WTC11 (cell line): ENCODE data around the gene FAM3B. TPM values are rescaled to one million over a fixed set of nuclear protein-coding genes. Genes with fewer than 3 reads are reported as not detected.

Experiments used
- ATAC-seq: fragments of 200-7000 bp; cut with Tn5 transposase; 2 replicates; pipeline ENCODE4 v1.10.0; 2021; ENCODE audit warnings: mild to moderate bottlenecking, moderate library complexity
- CTCF ChIA-PET: fragments of 300-600 bp; sonication (Branson Sonifier 250); formaldehyde crosslinking; loops from one replicate; lab custom pipeline; 2021; ENCODE audit warnings: antibody characterized with exemption; lab: Charles Lee
- POLR2A ChIA-PET: fragments of 350-600 bp; sonication (Branson Sonifier 250); formaldehyde crosslinking; loops from one replicate; lab custom pipeline; 2021; ENCODE audit warnings: antibody characterized with exemption; lab: Charles Lee
- DNase-seq: peaks from one replicate; pipeline ENCODE4 v3.0.0; 2021; ENCODE audit warnings: low spot score
- H3K27ac Mint-ChIP-seq: 2 replicates; pipeline ENCODE4 v1.8.0; 2021; ENCODE audit warnings: mixed read lengths
- H3K27me3 Mint-ChIP-seq: 2 replicates; pipeline ENCODE4 v1.8.0; 2021; ENCODE audit warnings: low read depth, mild to moderate bottlenecking, moderate library complexity, mixed read lengths
- H3K36me3 Mint-ChIP-seq: 2 replicates; pipeline ENCODE4 v1.8.0; 2021; ENCODE audit warnings: mixed read lengths
- H3K4me1 Mint-ChIP-seq: 2 replicates; pipeline ENCODE4 v1.8.0; 2022; ENCODE audit warnings: mixed read lengths
- H3K4me3 Mint-ChIP-seq: 2 replicates; pipeline ENCODE4 v1.8.0; 2021; ENCODE audit warnings: mild to moderate bottlenecking, moderate library complexity, mixed read lengths
- H3K9me3 Mint-ChIP-seq: 2 replicates; pipeline ENCODE4 v1.8.0; 2021; ENCODE audit warnings: mixed read lengths
- ATF1 ChIP-seq: sonication (generic); formaldehyde crosslinking; IDR thresholded peaks from 2 replicates; pipeline ENCODE4 v1.8.1; 2023; ENCODE audit warnings: mild to moderate bottlenecking, moderate library complexity, missing genetic modification reagents
- FOXJ3 ChIP-seq: sonication (generic); formaldehyde crosslinking; IDR thresholded peaks from 2 replicates; pipeline ENCODE4 v1.9.0; 2021; ENCODE audit warnings: missing genetic modification reagents, mild to moderate bottlenecking, borderline replicate concordance
- FOXP1 ChIP-seq: sonication (generic); formaldehyde crosslinking; IDR thresholded peaks from 2 replicates; pipeline ENCODE4 v1.8.0; 2022; ENCODE audit warnings: missing genetic modification reagents, mild to moderate bottlenecking, moderate library complexity, borderline replicate concordance
- GABPB1 ChIP-seq: sonication (generic); formaldehyde crosslinking; IDR thresholded peaks from 2 replicates; pipeline ENCODE4 v1.8.1; 2023; ENCODE audit warnings: mild to moderate bottlenecking, missing genetic modification reagents
- GTF2I ChIP-seq: fragments of 250-450 bp; sonication (Bioruptor Pico); conservative IDR thresholded peaks from 2 replicates; pipeline ENCODE4 v1.4.0; 2021; ENCODE audit warnings: mild to moderate bottlenecking
- IRF1 ChIP-seq: sonication (generic); formaldehyde crosslinking; IDR thresholded peaks from 2 replicates; pipeline ENCODE4 v1.8.0; 2023; ENCODE audit warnings: missing genetic modification reagents
- JUN ChIP-seq: sonication (generic); formaldehyde crosslinking; IDR thresholded peaks from 2 replicates; pipeline ENCODE4 v1.8.0; 2023; ENCODE audit warnings: mild to moderate bottlenecking, missing genetic modification reagents
- NFE2L1 ChIP-seq: sonication (generic); formaldehyde crosslinking; IDR thresholded peaks from 2 replicates; pipeline ENCODE4 v1.8.1; 2023; ENCODE audit warnings: missing genetic modification reagents
- NR1H2 ChIP-seq: sonication (generic); formaldehyde crosslinking; IDR thresholded peaks from 2 replicates; pipeline ENCODE4 v1.9.0; 2021; ENCODE audit warnings: mild to moderate bottlenecking, moderate library complexity, missing genetic modification reagents
- NR3C1 ChIP-seq: sonication (generic); formaldehyde crosslinking; conservative IDR thresholded peaks from 2 replicates; pipeline ENCODE4 v1.8.1; 2023; ENCODE audit warnings: low read depth, mild to moderate bottlenecking, missing genetic modification reagents
- SMAD3 ChIP-seq: sonication (generic); formaldehyde crosslinking; IDR thresholded peaks from 2 replicates; pipeline ENCODE4 v1.8.0; 2022; ENCODE audit warnings: missing genetic modification reagents, mild to moderate bottlenecking, borderline replicate concordance
- TEAD1 ChIP-seq: sonication (generic); formaldehyde crosslinking; IDR thresholded peaks from 2 replicates; pipeline ENCODE4 v1.8.0; 2022; ENCODE audit warnings: mild to moderate bottlenecking, missing genetic modification reagents
- TP53 ChIP-seq: sonication (generic); formaldehyde crosslinking; IDR thresholded peaks from 2 replicates; pipeline ENCODE4 v1.8.1; 2023; ENCODE audit warnings: mild to moderate bottlenecking, missing genetic modification reagents
- ZBTB43 ChIP-seq: sonication (generic); formaldehyde crosslinking; IDR thresholded peaks from 2 replicates; pipeline ENCODE4 v1.8.1; 2023; ENCODE audit warnings: mild to moderate bottlenecking, missing genetic modification reagents
- ZNF121 ChIP-seq: sonication (generic); formaldehyde crosslinking; IDR thresholded peaks from 2 replicates; pipeline ENCODE4 v1.8.0; 2023; ENCODE audit warnings: missing genetic modification reagents
- ZNF416 ChIP-seq: fragments of 250-450 bp; sonication (Bioruptor Pico); IDR thresholded peaks from 2 replicates; pipeline ENCODE4 v1.9.0; 2021; ENCODE audit warnings: mild to moderate bottlenecking, inconsistent platforms
- total RNA-seq: library from RNA; stranded (reverse); gene quantifications from 3 replicates; pipeline ENCODE4 v1.2.3, GENCODE V29; 2021
- TF ChIP-seq, protein P1 (sequence below): sonication (generic); formaldehyde crosslinking; IDR thresholded peaks from 2 replicates; pipeline ENCODE4 v1.8.1; 2023; ENCODE audit warnings: mild to moderate bottlenecking, moderate library complexity, missing genetic modification reagents
- TF ChIP-seq, protein P2 (sequence below): sonication (generic); formaldehyde crosslinking; IDR thresholded peaks from 2 replicates; pipeline ENCODE4 v1.8.1; 2023; ENCODE audit warnings: mild to moderate bottlenecking, missing genetic modification reagents, borderline replicate concordance
- TF ChIP-seq, protein P3 (sequence below): fragments of 250-450 bp; sonication (Bioruptor Pico); IDR thresholded peaks from 2 replicates; pipeline ENCODE4 v1.8.0; 2021; ENCODE audit warnings: mild to moderate bottlenecking
- TF ChIP-seq, protein P4 (sequence below): fragments of 250-450 bp; sonication (Bioruptor Pico); IDR thresholded peaks from 2 replicates; pipeline ENCODE4 v1.9.0; 2021; ENCODE audit warnings: mild to moderate bottlenecking, borderline replicate concordance

FAM3B gene
- total RNA-seq, 1 experiment from 2014 or later: 1.4 TPM

- Mint-ChIP-seq H3K4me1 (peaks cover 18% of the 10 kb centered on the region), H3K27me3 (no peaks in the 10 kb centered on the region), H3K4me3 (no peak overlapping the region), H3K9me3 (no peaks in the 10 kb centered on the region), H3K36me3 (no peaks in the 10 kb centered on the region), H3K27ac (no peak overlapping the region)
- no peak for DNase-seq
- no peak for TF ChIP-seq NR1H2 (CRISPR knock-in tag)
- TF ChIP-seq NR3C1 (CRISPR knock-in tag): no peak
- no peak for TF ChIP-seq FOXP1 (CRISPR knock-in tag)
- TF ChIP-seq GTF2I: no peak
- TF ChIP-seq IRF1 (CRISPR knock-in tag): no peak
- TF ChIP-seq, protein P1, sequence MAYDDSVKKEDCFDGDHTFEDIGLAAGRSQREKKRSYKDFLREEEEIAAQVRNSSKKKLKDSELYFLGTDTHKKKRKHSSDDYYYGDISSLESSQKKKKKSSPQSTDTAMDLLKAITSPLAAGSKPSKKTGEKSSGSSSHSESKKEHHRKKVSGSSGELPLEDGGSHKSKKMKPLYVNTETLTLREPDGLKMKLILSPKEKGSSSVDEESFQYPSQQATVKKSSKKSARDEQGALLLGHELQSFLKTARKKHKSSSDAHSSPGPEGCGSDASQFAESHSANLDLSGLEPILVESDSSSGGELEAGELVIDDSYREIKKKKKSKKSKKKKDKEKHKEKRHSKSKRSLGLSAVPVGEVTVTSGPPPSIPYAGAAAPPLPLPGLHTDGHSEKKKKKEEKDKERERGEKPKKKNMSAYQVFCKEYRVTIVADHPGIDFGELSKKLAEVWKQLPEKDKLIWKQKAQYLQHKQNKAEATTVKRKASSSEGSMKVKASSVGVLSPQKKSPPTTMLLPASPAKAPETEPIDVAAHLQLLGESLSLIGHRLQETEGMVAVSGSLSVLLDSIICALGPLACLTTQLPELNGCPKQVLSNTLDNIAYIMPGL: no peak
- TF ChIP-seq FOXJ3 (CRISPR knock-in tag): no peak
- TF ChIP-seq ATF1: no peak
- no peak for TF ChIP-seq TEAD1 (CRISPR knock-in tag)
- TF ChIP-seq, protein P2, sequence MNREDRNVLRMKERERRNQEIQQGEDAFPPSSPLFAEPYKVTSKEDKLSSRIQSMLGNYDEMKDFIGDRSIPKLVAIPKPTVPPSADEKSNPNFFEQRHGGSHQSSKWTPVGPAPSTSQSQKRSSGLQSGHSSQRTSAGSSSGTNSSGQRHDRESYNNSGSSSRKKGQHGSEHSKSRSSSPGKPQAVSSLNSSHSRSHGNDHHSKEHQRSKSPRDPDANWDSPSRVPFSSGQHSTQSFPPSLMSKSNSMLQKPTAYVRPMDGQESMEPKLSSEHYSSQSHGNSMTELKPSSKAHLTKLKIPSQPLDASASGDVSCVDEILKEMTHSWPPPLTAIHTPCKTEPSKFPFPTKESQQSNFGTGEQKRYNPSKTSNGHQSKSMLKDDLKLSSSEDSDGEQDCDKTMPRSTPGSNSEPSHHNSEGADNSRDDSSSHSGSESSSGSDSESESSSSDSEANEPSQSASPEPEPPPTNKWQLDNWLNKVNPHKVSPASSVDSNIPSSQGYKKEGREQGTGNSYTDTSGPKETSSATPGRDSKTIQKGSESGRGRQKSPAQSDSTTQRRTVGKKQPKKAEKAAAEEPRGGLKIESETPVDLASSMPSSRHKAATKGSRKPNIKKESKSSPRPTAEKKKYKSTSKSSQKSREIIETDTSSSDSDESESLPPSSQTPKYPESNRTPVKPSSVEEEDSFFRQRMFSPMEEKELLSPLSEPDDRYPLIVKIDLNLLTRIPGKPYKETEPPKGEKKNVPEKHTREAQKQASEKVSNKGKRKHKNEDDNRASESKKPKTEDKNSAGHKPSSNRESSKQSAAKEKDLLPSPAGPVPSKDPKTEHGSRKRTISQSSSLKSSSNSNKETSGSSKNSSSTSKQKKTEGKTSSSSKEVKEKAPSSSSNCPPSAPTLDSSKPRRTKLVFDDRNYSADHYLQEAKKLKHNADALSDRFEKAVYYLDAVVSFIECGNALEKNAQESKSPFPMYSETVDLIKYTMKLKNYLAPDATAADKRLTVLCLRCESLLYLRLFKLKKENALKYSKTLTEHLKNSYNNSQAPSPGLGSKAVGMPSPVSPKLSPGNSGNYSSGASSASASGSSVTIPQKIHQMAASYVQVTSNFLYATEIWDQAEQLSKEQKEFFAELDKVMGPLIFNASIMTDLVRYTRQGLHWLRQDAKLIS (CRISPR knock-in tag): no peak
- no peak for TF ChIP-seq ZNF121 (CRISPR knock-in tag)
- no peak for TF ChIP-seq ZBTB43
- TF ChIP-seq JUN: no peak
- TF ChIP-seq GABPB1 (CRISPR knock-in tag): no peak
- no peak for TF ChIP-seq NFE2L1 (CRISPR knock-in tag)
- TF ChIP-seq, protein P3, sequence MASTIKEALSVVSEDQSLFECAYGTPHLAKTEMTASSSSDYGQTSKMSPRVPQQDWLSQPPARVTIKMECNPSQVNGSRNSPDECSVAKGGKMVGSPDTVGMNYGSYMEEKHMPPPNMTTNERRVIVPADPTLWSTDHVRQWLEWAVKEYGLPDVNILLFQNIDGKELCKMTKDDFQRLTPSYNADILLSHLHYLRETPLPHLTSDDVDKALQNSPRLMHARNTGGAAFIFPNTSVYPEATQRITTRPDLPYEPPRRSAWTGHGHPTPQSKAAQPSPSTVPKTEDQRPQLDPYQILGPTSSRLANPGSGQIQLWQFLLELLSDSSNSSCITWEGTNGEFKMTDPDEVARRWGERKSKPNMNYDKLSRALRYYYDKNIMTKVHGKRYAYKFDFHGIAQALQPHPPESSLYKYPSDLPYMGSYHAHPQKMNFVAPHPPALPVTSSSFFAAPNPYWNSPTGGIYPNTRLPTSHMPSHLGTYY (CRISPR knock-in tag): no peak
- TF ChIP-seq SMAD3 (CRISPR knock-in tag): no peak
- TF ChIP-seq, protein P4, sequence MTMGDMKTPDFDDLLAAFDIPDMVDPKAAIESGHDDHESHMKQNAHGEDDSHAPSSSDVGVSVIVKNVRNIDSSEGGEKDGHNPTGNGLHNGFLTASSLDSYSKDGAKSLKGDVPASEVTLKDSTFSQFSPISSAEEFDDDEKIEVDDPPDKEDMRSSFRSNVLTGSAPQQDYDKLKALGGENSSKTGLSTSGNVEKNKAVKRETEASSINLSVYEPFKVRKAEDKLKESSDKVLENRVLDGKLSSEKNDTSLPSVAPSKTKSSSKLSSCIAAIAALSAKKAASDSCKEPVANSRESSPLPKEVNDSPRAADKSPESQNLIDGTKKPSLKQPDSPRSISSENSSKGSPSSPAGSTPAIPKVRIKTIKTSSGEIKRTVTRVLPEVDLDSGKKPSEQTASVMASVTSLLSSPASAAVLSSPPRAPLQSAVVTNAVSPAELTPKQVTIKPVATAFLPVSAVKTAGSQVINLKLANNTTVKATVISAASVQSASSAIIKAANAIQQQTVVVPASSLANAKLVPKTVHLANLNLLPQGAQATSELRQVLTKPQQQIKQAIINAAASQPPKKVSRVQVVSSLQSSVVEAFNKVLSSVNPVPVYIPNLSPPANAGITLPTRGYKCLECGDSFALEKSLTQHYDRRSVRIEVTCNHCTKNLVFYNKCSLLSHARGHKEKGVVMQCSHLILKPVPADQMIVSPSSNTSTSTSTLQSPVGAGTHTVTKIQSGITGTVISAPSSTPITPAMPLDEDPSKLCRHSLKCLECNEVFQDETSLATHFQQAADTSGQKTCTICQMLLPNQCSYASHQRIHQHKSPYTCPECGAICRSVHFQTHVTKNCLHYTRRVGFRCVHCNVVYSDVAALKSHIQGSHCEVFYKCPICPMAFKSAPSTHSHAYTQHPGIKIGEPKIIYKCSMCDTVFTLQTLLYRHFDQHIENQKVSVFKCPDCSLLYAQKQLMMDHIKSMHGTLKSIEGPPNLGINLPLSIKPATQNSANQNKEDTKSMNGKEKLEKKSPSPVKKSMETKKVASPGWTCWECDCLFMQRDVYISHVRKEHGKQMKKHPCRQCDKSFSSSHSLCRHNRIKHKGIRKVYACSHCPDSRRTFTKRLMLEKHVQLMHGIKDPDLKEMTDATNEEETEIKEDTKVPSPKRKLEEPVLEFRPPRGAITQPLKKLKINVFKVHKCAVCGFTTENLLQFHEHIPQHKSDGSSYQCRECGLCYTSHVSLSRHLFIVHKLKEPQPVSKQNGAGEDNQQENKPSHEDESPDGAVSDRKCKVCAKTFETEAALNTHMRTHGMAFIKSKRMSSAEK (CRISPR knock-in tag): no peak
- no peak for TF ChIP-seq TP53
- no peak for TF ChIP-seq ZNF416
- POLR2A ChIA-PET: no interaction called here
- ATAC-seq: no peak
- CTCF ChIA-PET: interaction anchor here (0.6 to 3.1 kb wide), 15 partner anchors 11 to 202 kb away, joined by 3 to 76 read pairs (median 4); no protein-coding TSS in a partner anchor
Measured at GRCh38 chr21:41358193-41359166, 41.9 kb downstream of the FAM3B start.
